HepG2 (cell line): ENCODE measurements around the gene NAP1L4. TPM values are rescaled to one million over a fixed set of nuclear protein-coding genes. Genes with fewer than 3 reads are reported as not detected.
A peak's percentile ranks its signal among the peaks of the same experiment; 100 is the strongest.

ENCODE experiments used
- GATAD1 ChIP-seq: IDR thresholded peaks from 2 replicates; pipeline ENCODE4 v1.6.1; 2016; ENCODE audit warnings: missing genetic modification reagents, missing compliant biosample characterization
- KDM2A ChIP-seq: sonication (generic); formaldehyde crosslinking; IDR thresholded peaks from 2 replicates; pipeline ENCODE4 v1.4.0; 2020; ENCODE audit warnings: low read depth, missing genetic modification reagents, borderline replicate concordance
- MED13 ChIP-seq: sonication (generic); formaldehyde crosslinking; IDR thresholded peaks from 2 replicates; pipeline ENCODE4 v1.5.0; 2020; ENCODE audit warnings: missing genetic modification reagents
- PTBP1 ChIP-seq: fragments of 200-400 bp; formaldehyde crosslinking; IDR thresholded peaks from 2 replicates; pipeline ENCODE4 v1.6.1; 2018; ENCODE audit warnings: low read length, low read depth; ENCODE audit not compliant: poor library complexity, severe bottlenecking
- SP140L ChIP-seq: sonication (generic); formaldehyde crosslinking; IDR thresholded peaks from 2 replicates; pipeline ENCODE4 v1.4.0; 2020; ENCODE audit warnings: missing genetic modification reagents, borderline replicate concordance
- ZFP36L2 ChIP-seq: sonication (generic); formaldehyde crosslinking; IDR thresholded peaks from 2 replicates; pipeline ENCODE4 v1.4.0; 2020; ENCODE audit warnings: missing genetic modification reagents
- ZKSCAN5 ChIP-seq: sonication (generic); formaldehyde crosslinking; IDR thresholded peaks from 2 replicates; pipeline ENCODE4 v1.5.1; 2020; ENCODE audit warnings: mild to moderate bottlenecking, missing genetic modification reagents
- ZNF619 ChIP-seq: sonication (generic); formaldehyde crosslinking; IDR thresholded peaks from 2 replicates; pipeline ENCODE4 v1.4.0; 2020; ENCODE audit warnings: mild to moderate bottlenecking, missing genetic modification reagents
- polyA plus RNA-seq, 8 experiments: library from polyadenylated mRNA; depleted of rRNA in 3 of 8; stranded (reverse) in 7 of 8; unstranded in 1 of 8; fragments of >200 nt; fragmentation: Illumina TruSeq in 4 of 8; extraction: Trizol in 4 of 8; gene quantifications; 2 replicates each; pipeline versions ENCODE4 v1.2.1 to v1.2.3, GENCODE V29; 2011 to 2016; ENCODE audit warnings: low read depth in 4 of 8, missing spikeins in 1 of 8, mixed read lengths in 1 of 8; ENCODE audit not compliant: insufficient read depth in 1 of 8
- total RNA-seq, 5 experiments: library from RNA; depleted of rRNA; stranded (reverse); fragments of >200 nt; fragmentation: Illumina TruSeq; extraction: Trizol; gene quantifications; 2 replicates each; pipeline ENCODE4 v1.2.3, GENCODE V29; 2016; ENCODE audit warnings: low read depth in 1 of 5
- TF ChIP-seq, protein P1 (sequence below): sonication (generic); formaldehyde crosslinking; IDR thresholded peaks from 2 replicates; pipeline ENCODE4 v1.4.0; 2020; ENCODE audit warnings: mild to moderate bottlenecking, missing genetic modification reagents
- TF ChIP-seq, protein P2 (sequence below): sonication (generic); formaldehyde crosslinking; IDR thresholded peaks from 2 replicates; pipeline ENCODE4 v1.8.0; 2022; ENCODE audit warnings: mild to moderate bottlenecking, missing genetic modification reagents; ENCODE audit not compliant: insufficient replicate concordance
- TF ChIP-seq, protein P3 (sequence below): sonication (generic); formaldehyde crosslinking; IDR thresholded peaks from 2 replicates; pipeline ENCODE4 v1.4.0; 2020; ENCODE audit warnings: missing genetic modification reagents
- TF ChIP-seq, protein P4 (sequence below): sonication (generic); formaldehyde crosslinking; IDR thresholded peaks from 2 replicates; pipeline ENCODE4 v1.8.1; 2023; ENCODE audit warnings: missing genetic modification reagents, inconsistent platforms, borderline replicate concordance
- TF ChIP-seq, protein P5 (sequence below): sonication (generic); formaldehyde crosslinking; IDR thresholded peaks from 2 replicates; pipeline ENCODE4 v1.9.0; 2022; ENCODE audit warnings: low read depth, missing genetic modification reagents
- TF ChIP-seq, protein P6 (sequence below): sonication (generic); formaldehyde crosslinking; IDR thresholded peaks from 2 replicates; pipeline ENCODE4 v1.8.0; 2022; ENCODE audit warnings: mild to moderate bottlenecking, missing genetic modification reagents, moderate library complexity
- TF ChIP-seq, protein P7 (sequence below): IDR thresholded peaks from 2 replicates; pipeline ENCODE4 v1.6.1; 2016; ENCODE audit warnings: missing compliant biosample characterization, missing genetic modification reagents, borderline replicate concordance

NAP1L4 gene
- total and polyA plus RNA-seq, 2 of the 13 experiments (the other 11 are each of a cell fraction or from before 2014, with no cell fraction given), result 64.0 to 186 TPM

DNA sequence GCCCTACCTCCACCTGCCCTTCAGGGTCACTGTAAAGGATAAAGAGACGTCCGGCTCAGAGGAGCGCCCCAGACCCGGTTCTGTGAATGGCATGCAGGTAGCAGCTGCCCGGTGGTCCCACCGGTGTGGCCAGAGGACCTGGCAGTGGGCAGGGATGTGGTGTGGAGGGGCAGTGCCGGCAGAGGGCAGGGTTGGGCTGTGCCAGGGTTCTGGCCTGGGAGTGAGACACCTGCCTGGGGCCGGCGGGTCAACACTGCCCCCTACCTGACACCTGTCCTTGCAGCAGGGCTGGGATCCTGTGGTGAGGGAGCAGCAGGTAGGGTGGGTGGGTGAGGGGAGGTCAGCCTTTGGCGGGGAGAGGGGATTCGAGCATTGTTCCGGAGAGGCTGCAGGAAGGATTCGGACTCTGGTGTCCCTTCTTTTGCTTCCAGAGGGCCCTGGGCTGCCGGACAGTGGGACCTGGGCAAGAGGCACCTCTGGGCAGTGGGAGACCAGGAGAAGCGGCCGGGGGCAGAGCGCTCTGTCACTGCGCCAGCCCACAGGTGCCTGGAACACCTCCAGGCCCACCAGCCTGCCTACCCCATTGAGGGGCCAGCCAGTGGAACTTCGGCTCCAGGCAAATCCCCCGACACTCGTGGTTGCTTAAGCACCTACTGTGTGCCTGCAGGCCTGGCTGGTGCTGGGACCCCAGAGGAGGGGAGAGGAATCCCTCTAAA is 61.3 kb downstream of the NAP1L4 start (continued):
- TF ChIP-seq, protein P1, sequence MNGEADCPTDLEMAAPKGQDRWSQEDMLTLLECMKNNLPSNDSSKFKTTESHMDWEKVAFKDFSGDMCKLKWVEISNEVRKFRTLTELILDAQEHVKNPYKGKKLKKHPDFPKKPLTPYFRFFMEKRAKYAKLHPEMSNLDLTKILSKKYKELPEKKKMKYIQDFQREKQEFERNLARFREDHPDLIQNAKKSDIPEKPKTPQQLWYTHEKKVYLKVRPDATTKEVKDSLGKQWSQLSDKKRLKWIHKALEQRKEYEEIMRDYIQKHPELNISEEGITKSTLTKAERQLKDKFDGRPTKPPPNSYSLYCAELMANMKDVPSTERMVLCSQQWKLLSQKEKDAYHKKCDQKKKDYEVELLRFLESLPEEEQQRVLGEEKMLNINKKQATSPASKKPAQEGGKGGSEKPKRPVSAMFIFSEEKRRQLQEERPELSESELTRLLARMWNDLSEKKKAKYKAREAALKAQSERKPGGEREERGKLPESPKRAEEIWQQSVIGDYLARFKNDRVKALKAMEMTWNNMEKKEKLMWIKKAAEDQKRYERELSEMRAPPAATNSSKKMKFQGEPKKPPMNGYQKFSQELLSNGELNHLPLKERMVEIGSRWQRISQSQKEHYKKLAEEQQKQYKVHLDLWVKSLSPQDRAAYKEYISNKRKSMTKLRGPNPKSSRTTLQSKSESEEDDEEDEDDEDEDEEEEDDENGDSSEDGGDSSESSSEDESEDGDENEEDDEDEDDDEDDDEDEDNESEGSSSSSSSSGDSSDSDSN (CRISPR knock-in tag), result 0 out of 2 replicates have a peak, but pooled peaks have one; percentile 21
- TF ChIP-seq, protein P2, sequence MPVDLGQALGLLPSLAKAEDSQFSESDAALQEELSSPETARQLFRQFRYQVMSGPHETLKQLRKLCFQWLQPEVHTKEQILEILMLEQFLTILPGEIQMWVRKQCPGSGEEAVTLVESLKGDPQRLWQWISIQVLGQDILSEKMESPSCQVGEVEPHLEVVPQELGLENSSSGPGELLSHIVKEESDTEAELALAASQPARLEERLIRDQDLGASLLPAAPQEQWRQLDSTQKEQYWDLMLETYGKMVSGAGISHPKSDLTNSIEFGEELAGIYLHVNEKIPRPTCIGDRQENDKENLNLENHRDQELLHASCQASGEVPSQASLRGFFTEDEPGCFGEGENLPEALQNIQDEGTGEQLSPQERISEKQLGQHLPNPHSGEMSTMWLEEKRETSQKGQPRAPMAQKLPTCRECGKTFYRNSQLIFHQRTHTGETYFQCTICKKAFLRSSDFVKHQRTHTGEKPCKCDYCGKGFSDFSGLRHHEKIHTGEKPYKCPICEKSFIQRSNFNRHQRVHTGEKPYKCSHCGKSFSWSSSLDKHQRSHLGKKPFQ (CRISPR knock-in tag), result peak; percentile 70
- TF ChIP-seq, protein P3, sequence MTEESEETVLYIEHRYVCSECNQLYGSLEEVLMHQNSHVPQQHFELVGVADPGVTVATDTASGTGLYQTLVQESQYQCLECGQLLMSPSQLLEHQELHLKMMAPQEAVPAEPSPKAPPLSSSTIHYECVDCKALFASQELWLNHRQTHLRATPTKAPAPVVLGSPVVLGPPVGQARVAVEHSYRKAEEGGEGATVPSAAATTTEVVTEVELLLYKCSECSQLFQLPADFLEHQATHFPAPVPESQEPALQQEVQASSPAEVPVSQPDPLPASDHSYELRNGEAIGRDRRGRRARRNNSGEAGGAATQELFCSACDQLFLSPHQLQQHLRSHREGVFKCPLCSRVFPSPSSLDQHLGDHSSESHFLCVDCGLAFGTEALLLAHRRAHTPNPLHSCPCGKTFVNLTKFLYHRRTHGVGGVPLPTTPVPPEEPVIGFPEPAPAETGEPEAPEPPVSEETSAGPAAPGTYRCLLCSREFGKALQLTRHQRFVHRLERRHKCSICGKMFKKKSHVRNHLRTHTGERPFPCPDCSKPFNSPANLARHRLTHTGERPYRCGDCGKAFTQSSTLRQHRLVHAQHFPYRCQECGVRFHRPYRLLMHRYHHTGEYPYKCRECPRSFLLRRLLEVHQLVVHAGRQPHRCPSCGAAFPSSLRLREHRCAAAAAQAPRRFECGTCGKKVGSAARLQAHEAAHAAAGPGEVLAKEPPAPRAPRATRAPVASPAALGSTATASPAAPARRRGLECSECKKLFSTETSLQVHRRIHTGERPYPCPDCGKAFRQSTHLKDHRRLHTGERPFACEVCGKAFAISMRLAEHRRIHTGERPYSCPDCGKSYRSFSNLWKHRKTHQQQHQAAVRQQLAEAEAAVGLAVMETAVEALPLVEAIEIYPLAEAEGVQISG (CRISPR knock-in tag), result 0 out of 2 replicates have a peak, but pooled peaks have one; percentile 13
- TF ChIP-seq MED13 (CRISPR knock-in tag), result no peak
- TF ChIP-seq ZNF619, result 0 out of 2 replicates have a peak, but pooled peaks have one; percentile 66
- TF ChIP-seq, protein P4, sequence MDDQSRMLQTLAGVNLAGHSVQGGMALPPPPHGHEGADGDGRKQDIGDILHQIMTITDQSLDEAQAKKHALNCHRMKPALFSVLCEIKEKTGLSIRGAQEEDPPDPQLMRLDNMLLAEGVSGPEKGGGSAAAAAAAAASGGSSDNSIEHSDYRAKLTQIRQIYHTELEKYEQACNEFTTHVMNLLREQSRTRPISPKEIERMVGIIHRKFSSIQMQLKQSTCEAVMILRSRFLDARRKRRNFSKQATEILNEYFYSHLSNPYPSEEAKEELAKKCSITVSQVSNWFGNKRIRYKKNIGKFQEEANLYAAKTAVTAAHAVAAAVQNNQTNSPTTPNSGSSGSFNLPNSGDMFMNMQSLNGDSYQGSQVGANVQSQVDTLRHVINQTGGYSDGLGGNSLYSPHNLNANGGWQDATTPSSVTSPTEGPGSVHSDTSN (CRISPR knock-in tag), result no peak
- TF ChIP-seq SP140L (CRISPR knock-in tag), result no peak
- TF ChIP-seq, protein P5, sequence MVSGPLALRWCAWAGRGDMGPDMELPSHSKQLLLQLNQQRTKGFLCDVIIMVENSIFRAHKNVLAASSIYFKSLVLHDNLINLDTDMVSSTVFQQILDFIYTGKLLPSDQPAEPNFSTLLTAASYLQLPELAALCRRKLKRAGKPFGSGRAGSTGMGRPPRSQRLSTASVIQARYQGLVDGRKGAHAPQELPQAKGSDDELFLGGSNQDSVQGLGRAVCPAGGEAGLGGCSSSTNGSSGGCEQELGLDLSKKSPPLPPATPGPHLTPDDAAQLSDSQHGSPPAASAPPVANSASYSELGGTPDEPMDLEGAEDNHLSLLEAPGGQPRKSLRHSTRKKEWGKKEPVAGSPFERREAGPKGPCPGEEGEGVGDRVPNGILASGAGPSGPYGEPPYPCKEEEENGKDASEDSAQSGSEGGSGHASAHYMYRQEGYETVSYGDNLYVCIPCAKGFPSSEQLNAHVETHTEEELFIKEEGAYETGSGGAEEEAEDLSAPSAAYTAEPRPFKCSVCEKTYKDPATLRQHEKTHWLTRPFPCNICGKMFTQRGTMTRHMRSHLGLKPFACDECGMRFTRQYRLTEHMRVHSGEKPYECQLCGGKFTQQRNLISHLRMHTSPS (CRISPR knock-in tag), result peak; percentile 95
- no peak for TF ChIP-seq ZKSCAN5 (CRISPR knock-in tag)
- no peak for TF ChIP-seq ZFP36L2
- TF ChIP-seq GATAD1 (CRISPR knock-in tag), result peak; percentile 51
- TF ChIP-seq, protein P6, sequence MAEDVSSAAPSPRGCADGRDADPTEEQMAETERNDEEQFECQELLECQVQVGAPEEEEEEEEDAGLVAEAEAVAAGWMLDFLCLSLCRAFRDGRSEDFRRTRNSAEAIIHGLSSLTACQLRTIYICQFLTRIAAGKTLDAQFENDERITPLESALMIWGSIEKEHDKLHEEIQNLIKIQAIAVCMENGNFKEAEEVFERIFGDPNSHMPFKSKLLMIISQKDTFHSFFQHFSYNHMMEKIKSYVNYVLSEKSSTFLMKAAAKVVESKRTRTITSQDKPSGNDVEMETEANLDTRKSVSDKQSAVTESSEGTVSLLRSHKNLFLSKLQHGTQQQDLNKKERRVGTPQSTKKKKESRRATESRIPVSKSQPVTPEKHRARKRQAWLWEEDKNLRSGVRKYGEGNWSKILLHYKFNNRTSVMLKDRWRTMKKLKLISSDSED (CRISPR knock-in tag), result no peak
- peak; percentile 72 for TF ChIP-seq KDM2A (CRISPR knock-in tag)
- no peak for TF ChIP-seq PTBP1
- TF ChIP-seq, protein P7, sequence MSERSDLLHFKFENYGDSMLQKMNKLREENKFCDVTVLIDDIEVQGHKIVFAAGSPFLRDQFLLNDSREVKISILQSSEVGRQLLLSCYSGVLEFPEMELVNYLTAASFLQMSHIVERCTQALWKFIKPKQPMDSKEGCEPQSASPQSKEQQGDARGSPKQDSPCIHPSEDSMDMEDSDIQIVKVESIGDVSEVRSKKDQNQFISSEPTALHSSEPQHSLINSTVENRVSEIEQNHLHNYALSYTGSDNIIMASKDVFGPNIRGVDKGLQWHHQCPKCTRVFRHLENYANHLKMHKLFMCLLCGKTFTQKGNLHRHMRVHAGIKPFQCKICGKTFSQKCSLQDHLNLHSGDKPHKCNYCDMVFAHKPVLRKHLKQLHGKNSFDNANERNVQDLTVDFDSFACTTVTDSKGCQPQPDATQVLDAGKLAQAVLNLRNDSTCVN (CRISPR knock-in tag), result no peak; the same call in 1 of the 2 replicates
